Heart left ventricle (tissue), 16 donors: ENCODE data around the gene ABTB2. TPM values are rescaled to one million over a fixed set of nuclear protein-coding genes. Genes with fewer than 3 reads are reported as not detected.
"Not testable (repeated sequence)": the region's sequence is repeated elsewhere in the genome, so short reads cannot be mapped to it uniquely, and the experiment has no call there.

Source experiments
- ATAC-seq, 4 donors: fragments of 200-7000 bp; cut with Tn5 transposase; one replicate each; pipeline ENCODE4 v1.9.1; 2020 to 2022; ENCODE audit warnings: moderate library complexity in 4 of 4, mild to moderate bottlenecking in 3 of 4, moderate number of reproducible peaks in 1 of 4
- DNase-seq, 5 donors: peaks; one replicate each; pipeline ENCODE4 v3.0.0-alpha.2; 2020
- H3K27ac ChIP-seq, 12 donors: fragments of 200-600 bp; sonication (generic) in 4 of 12; one replicate each; pipeline versions ENCODE4 v1.5.0 to v1.8.0; 2016 to 2022; ENCODE audit warnings: mild to moderate bottlenecking in 2 of 12
- H3K27me3 ChIP-seq, 9 donors: fragments of 200-600 bp; sonication (generic) in 2 of 9; one replicate each; pipeline versions ENCODE4 v1.5.1 to v1.8.0; 2016 to 2022; ENCODE audit warnings: mild to moderate bottlenecking in 3 of 9
- H3K36me3 ChIP-seq, 9 donors: fragments of 200-600 bp; sonication (generic) in 2 of 9; one replicate each; pipeline versions ENCODE4 v1.5.0 to v1.8.0; 2018 to 2022; ENCODE audit warnings: mild to moderate bottlenecking in 2 of 9
- H3K4me1 ChIP-seq, 12 donors: fragments of 200-600 bp; sonication (generic) in 4 of 12; one replicate each; pipeline versions ENCODE4 v1.5.0 to v1.8.0; 2016 to 2022; ENCODE audit warnings: mild to moderate bottlenecking in 3 of 12
- H3K4me3 ChIP-seq, 12 donors: fragments of 200-600 bp; sonication (generic) in 4 of 12; one replicate each; pipeline versions ENCODE4 v1.5.0 to v1.8.0; 2017 to 2022; ENCODE audit warnings: mild to moderate bottlenecking in 9 of 12, moderate library complexity in 4 of 12
- H3K9me3 ChIP-seq, 12 donors: fragments of 200-600 bp; sonication (generic) in 4 of 12; one replicate each; pipeline versions ENCODE4 v1.5.0 to v1.8.0; 2016 to 2022; ENCODE audit warnings: mild to moderate bottlenecking in 1 of 12
- CTCF ChIP-seq, 12 donors: fragments of 200-600 bp; sonication (generic) in 4 of 12; IDR thresholded peaks; one replicate each; pipeline versions ENCODE4 v1.5.0 to v1.8.0; 2018 to 2022; ENCODE audit warnings: antibody characterized with exemption in 12 of 12, mild to moderate bottlenecking in 5 of 12
- POLR2A ChIP-seq, 2 donors: fragments of 450-650 bp; IDR thresholded peaks; one replicate each; pipeline ENCODE4 v1.6.1; 2017; ENCODE audit warnings: antibody characterized with exemption in 2 of 2, mild to moderate bottlenecking in 2 of 2, moderate library complexity in 2 of 2
- WGBS, 4 donors: extraction: QIAGEN DNeasy Blood & Tissue Kit in 2 of 4; methylation state at CpG; one replicate each; pipeline versions ENCODE4 v1.1.5 to v1.1.7; 2013 to 2018; 5-methylcytosine and 5-hydroxymethylcytosine counted together
- intact Hi-C, 10 donors: fragments of 100-400 bp; cut with DNase I; formaldehyde crosslinking; loops; one replicate each; pipeline versions ENCODE4 v1.11.1 to v1.14.2; 2022
- polyA plus RNA-seq, 2 donors: library from polyadenylated mRNA; stranded (reverse); fragments of 200-250 nt; gene quantifications; one replicate each; pipeline ENCODE4 v1.2.3, GENCODE V29; 2013
- total RNA-seq, 9 donors: library from RNA; depleted of rRNA in 2 of 9; stranded (reverse); fragments of >200 nt in 2 of 9; fragmentation: NEBNext Ultra II Directional in 3 of 9; extraction: Animal tissue kit (Norgen Biotek cat#: 25700) in 3 of 9; gene quantifications; one replicate each; pipeline versions ENCODE4 v1.1.0 to v1.2.4, GENCODE V29; 2016 to 2023
- donor health status: ischemic (EF 13 %, LVEDD 7.1; RV severe dilation, severe dysfunction).
- donor health status: healthy with polysubstance abuse.
- donor health status: DM: no; HTN: yes; CAD: no.
- donor health status: DM: no; HTN: no; CAD: no.
- donor health status: ischemic (EF 25% LVEDD 6.9; RV normal size, moderate dysfunction).
- donor health status: ischemic (EF 25% LVEDD 5.7; RV mildly dilated, moderate dysfunction).
- donor health status: healthy.
- donor health status: DM: yes; HTN: yes; CAD: no.
- donor health status: ischemic (EF 35%, LVEDD 5.7; RV mildly dilated, moderate dysfunction).
- donor health status: nonischemic (EF 11% LVEDD 7.7; RV severe dilation, severe dysfunction).
- donor health status: DM: yes; HTN: yes; CAD: no.
- donor health status: PGD.
- donor health status: ischemic (EF 29% LVEDD 5.4; RV normal size, mild dysfunction).
- donor health status: nonischemic (EF 23%, LVEDD 6.1; RV moderate dilation, normal function).

ABTB2 gene
- total and polyA plus RNA-seq, 11 donors = 3.3 to 27.1 (median 12.5) TPM

GRCh38 chr11:34397120-34397519, 39.3 kb upstream of the ABTB2 start:
- no peak for ATAC-seq
- TF ChIP-seq CTCF (IDR thresholded peaks at IDR 0.05) = no peak
- TF ChIP-seq POLR2A (IDR thresholded peaks at IDR 0.05) = no peak
- no peak overlapping the region for H3K27ac ChIP-seq
- H3K4me1 ChIP-seq = peaks cover 0 to 3% (median 0%) of the 10 kb centered on the region in 12 donors
- WGBS, 4 donors = 74 to 78% (median 75%) methylated on average over 1 of the region's 1 CpG
- H3K27me3 ChIP-seq = no peaks in the 10 kb centered on the region
- no peaks in the 10 kb centered on the region for H3K36me3 ChIP-seq
- DNase-seq = no peak
- H3K4me3 ChIP-seq = no peak overlapping the region
- H3K9me3 ChIP-seq = peaks cover 0 to 19% (median 5%) of the 10 kb centered on the region in 12 donors
- intact Hi-C loops = no loop called here

GRCh38 chr11:34395916-34396550, 38.2 kb upstream of the ABTB2 start:
- no peak for DNase-seq
- no peaks in the 10 kb centered on the region for H3K27me3 ChIP-seq
- H3K27ac ChIP-seq = no peak overlapping the region
- H3K4me1 ChIP-seq = peaks cover 0 to 3% (median 0%) of the 10 kb centered on the region in 12 donors
- no peak for TF ChIP-seq CTCF (IDR thresholded peaks at IDR 0.05)
- TF ChIP-seq POLR2A (IDR thresholded peaks at IDR 0.05) = no peak
- no peaks in the 10 kb centered on the region for H3K36me3 ChIP-seq
- no peak overlapping the region for H3K4me3 ChIP-seq
- ATAC-seq = peak in 2 of 4 donors; percentile 16 to 27
- peaks cover 0 to 19% (median 5%) of the 10 kb centered on the region in 12 donors for H3K9me3 ChIP-seq
- intact Hi-C loops = no loop called here
- WGBS, 4 donors = 50 to 70% (median 55%) methylated on average over 1 of the region's 1 CpG

- Histone ChIP-seq H3K27ac (no peak overlapping the region), H3K4me1 (peaks cover 0 to 3% (median 0%) of the 10 kb centered on the region in 12 donors), H3K9me3 (peaks cover 0 to 19% (median 5%) of the 10 kb centered on the region in 12 donors), H3K27me3 (no peaks in the 10 kb centered on the region), H3K36me3 (no peaks in the 10 kb centered on the region), H3K4me3 (no peak overlapping the region)
- ATAC-seq (no peak), DNase-seq (no peak)
- TF ChIP-seq POLR2A (IDR thresholded peaks at IDR 0.05) = no peak
- no peak for TF ChIP-seq CTCF (IDR thresholded peaks at IDR 0.05)
- intact Hi-C loops = no loop called here
- 67 to 82% (median 75%) methylated on average over 5 to 6 of the region's 6 CpGs for WGBS, 4 donors
Measured at GRCh38 chr11:34394771-34395300, 37.0 kb upstream of the ABTB2 start.

- no peak for TF ChIP-seq POLR2A (IDR thresholded peaks at IDR 0.05)
- TF ChIP-seq CTCF (IDR thresholded peaks at IDR 0.05) = no peak
- intact Hi-C loops = no loop called here
- no peak for ATAC-seq
Measured at GRCh38 chr11:34387653-34388052, 29.8 kb upstream of the ABTB2 start.

GRCh38 chr11:34386356-34386755, 28.5 kb upstream of the ABTB2 start:
- 92 to 97% (median 93%) methylated on average over 2 of the region's 2 CpGs for WGBS, 4 donors
- H3K27me3 ChIP-seq, intact Hi-C loops, H3K27ac ChIP-seq, ATAC-seq, H3K4me1 ChIP-seq, H3K4me3 ChIP-seq, H3K9me3 ChIP-seq, DNase-seq, H3K36me3 ChIP-seq: not testable (repeated sequence)

More at GRCh38 chr11:34387653-34388052, 29.8 kb upstream of the ABTB2 start:
- H3K4me1 ChIP-seq = no peaks in the 10 kb centered on the region
- H3K36me3 ChIP-seq = no peaks in the 10 kb centered on the region
- WGBS, 4 donors = 88 to 99% (median 95%) methylated on average over 1 of the region's 1 CpG
- peaks cover 0 to 2% (median 0%) of the 10 kb centered on the region in 12 donors for H3K9me3 ChIP-seq
- no peaks in the 10 kb centered on the region for H3K27me3 ChIP-seq
- DNase-seq = no peak
- no peak overlapping the region for H3K27ac ChIP-seq
- H3K4me3 ChIP-seq = no peak overlapping the region
